LNCAP (cell line): ENCODE results near the gene CA9.

Source experiments
- CTCF ChIP-seq: fragments of 450-650 bp; IDR thresholded peaks from 2 replicates; pipeline ENCODE4 v1.5.1; 2017; ENCODE audit warnings: mild to moderate bottlenecking

Gene CA9

GRCh38 chr9:35673132-35674024, at the start of gene CA9:
Gene CA9 (plus strand): TSS chr9:35673928. CDS start chr9:35673960, 32 bp downstream.
- TF ChIP-seq CTCF, result no peak

- TF ChIP-seq CTCF, result no peak
These were observed 46.2 kb upstream of the CA9 start for GRCh38 chr9:35627575-35627974.

- TF ChIP-seq CTCF, result no peak
These were observed 45.2 kb upstream of the CA9 start for GRCh38 chr9:35628389-35628991.

DNA sequence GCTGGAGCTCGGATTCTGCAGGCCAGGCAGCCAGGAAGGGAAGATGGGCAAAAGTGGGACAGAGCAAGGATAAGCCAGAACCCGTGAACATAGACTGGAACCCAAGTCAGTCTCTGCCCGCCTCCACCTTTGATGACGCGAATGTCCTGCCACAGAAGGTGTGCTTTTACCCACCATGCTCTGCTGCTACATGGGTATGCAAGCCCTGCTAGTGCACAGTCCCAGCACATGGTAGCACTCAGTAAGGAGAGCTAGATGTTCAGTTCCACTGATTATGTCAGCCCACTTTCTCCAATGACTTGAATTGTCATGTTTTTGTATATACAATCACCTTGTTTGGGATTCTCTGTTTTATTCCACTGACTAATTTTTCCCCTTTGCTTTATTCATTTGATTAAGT, 44.1 kb upstream of the CA9 start:
- TF ChIP-seq CTCF, result no peak

DNA sequence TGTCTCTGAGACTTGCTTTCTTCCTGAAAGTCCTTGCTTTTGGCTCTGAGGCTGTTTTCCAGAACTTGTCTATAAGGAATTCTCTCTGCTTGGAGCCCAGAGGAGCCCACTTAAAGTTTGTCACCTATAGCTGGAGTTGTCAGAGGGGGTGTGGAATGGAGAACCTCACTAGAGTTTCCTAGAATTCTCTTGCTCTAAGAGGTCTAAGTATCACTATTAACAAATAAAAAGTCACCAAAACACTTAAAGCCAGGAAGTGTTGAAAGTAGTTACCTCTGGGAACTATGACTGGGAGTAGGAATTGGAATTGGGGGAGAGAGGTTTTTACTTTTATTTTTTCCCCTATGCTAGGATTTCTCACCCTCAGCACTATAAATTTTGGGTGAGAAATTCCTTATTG, 38.0 kb upstream of the CA9 start:
- TF ChIP-seq CTCF, result no peak

DNA sequence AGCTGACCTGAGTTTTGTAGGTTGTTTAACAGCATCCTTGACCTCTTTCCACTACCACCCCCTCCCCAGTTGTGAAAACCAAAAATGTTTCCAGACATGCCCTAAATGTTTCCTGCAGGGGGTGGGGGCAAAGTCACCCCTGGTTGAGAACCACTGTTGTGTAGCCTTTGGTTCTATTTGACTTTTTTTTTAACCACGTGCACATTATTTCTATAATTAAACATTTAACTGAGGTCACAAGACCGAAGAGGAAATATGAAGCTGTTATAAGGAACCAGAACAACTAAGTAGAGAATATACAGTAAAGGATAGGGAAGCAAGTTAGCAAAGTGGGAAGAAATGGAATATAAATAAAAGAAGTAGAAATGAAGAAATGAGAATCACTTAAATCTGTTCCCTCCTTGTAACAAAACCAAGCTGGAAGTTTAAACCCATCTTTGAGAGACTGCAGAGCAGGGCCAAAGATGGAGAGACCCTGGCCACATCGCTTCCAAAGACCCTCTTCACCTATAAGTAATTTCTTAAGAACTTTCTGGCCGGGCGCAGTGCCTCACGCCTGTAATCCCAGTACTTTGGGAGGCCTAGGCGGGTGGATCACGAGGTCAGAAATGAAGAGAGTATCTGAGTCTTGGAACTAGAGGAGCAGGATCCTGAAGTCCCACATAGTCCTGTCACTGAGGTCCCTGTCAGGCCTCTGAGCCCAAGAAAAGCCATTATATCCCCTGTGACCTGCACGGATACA, 37.4 kb upstream of the CA9 start:
- TF ChIP-seq CTCF, result no peak

DNA sequence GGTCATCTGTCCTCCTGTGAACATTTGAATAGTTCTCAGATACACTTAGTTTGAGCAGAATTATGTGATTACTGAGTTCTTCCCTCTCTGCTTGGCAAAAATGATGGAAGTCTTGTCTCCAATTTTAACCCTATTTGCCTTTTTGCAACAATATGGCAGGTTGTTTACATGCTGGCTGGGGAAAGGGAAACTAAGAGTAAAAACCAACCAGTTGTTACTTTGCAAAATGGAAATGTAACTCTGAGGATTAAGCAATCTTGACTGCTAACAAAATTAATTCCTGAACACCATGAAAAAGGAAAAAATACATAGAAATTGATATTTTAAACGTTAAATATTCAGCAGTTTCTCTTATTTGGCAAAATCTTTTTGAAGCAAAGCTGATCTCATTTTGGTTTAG, 34.1 kb upstream of the CA9 start:
- no peak for TF ChIP-seq CTCF
